ENCODE data around the gene SNRK.

DNA sequence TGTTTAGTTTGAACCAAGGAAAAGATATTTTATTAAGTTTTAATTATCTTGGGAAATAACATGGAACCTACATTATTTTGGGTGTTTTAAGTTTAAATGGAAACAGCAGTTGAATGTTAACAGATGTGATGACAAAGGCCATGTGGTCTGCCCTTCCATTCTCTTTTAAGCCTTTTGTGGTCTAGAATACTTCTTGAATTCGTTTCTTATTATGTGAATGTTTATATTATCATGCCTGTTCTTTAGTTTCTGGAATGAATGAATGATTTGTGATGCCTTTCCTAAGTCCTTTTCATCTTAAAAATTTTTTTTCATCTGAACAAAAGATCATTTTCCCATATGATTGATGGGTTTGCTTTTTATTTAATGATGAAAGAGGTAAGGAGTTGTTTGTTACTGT is 44.6 kb downstream of the SNRK start:
- no peak for TF ChIP-seq YY1 (IDR thresholded peaks at IDR 0.05; ENCODE audit: insufficient read depth, insufficient read length)
- TF ChIP-seq SUZ12 (IDR thresholded peaks at IDR 0.05; ENCODE audit: extremely low read depth, insufficient read depth, insufficient read length), result no peak
- no peak for TF ChIP-seq ZNF274 (IDR thresholded peaks at IDR 0.05; ENCODE audit: low read depth, low read length)

Data from NT2/D1 (cell line).